GM12872 (cell line): ENCODE results near the gene NBEAL2.

Source experiments
- CTCF ChIP-seq: IDR thresholded peaks from 3 replicates; pipeline ENCODE4 v1.5.1; 2011; ENCODE audit warnings: low read depth, mild to moderate bottlenecking, low read length, moderate library complexity; ENCODE audit not compliant: insufficient read depth

NBEAL2 gene

GRCh38 chr3:46946856-46947545 is 32.5 kb upstream of the NBEAL2 start:
- TF ChIP-seq CTCF = no peak

- TF ChIP-seq CTCF = no peak
These were observed 31.9 kb upstream of the NBEAL2 start for GRCh38 chr3:46947546-46947901.

GRCh38 chr3:46947981-46948791 is 31.3 kb upstream of the NBEAL2 start:
- no peak for TF ChIP-seq CTCF

GRCh38 chr3:46948830-46949671 is 30.4 kb upstream of the NBEAL2 start:
- TF ChIP-seq CTCF = no peak

- TF ChIP-seq CTCF = no peak
These were observed 29.3 kb upstream of the NBEAL2 start for GRCh38 chr3:46950177-46950576.

- TF ChIP-seq CTCF = no peak
These were observed 28.7 kb upstream of the NBEAL2 start for GRCh38 chr3:46950650-46951241.

GRCh38 chr3:46952813-46953212 is 26.7 kb upstream of the NBEAL2 start:
- no peak for TF ChIP-seq CTCF
